Embryonic facial prominence (tissue), 1 donor: ENCODE results near the gene TBC1D8.

Source experiments
- DNase-seq: peaks from one replicate; pipeline ENCODE4 v3.0.0-alpha.2; 2016; ENCODE audit errors: extremely low spot score

TBC1D8 gene

DNA sequence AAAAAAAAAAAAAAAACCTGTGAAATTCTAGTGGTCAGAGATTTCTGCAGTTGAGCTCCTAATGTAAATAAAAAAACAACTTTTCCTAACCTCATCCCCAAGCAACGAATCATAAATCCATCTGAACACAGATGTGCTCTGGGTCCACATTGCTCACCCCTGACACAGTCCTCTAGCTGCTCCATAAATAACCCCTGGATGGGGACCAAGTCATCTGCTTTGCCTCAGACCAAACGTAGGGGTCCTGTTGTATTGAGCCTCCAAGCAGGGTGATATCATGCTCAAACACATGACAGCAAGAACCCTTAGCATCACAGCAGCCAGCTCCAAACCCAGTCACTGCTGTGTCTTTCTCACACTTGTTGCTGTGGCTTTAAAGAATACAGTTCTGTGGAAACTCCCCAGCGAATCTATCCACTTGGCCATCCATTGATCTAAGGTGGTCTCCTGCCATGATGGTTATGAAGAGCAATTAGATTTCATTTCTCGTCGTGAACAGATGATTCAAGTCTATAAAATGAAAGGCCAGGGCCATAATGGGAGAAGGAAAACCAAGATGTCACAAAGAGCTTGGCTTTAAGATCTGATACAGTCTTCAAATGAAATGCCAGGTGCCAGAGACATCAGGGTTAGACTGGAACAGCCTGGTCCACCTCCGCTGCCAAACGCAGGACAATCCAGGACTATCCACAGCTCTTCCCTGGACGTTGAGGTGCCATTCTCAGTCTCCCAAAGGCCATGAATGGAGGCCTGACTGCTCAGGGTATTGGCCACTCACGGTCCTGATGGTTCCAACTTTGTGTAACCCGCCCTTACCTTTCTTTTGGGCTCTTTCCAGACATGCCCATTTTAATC, 39.0 kb downstream of the TBC1D8 start:
- no peak for DNase-seq

DNA sequence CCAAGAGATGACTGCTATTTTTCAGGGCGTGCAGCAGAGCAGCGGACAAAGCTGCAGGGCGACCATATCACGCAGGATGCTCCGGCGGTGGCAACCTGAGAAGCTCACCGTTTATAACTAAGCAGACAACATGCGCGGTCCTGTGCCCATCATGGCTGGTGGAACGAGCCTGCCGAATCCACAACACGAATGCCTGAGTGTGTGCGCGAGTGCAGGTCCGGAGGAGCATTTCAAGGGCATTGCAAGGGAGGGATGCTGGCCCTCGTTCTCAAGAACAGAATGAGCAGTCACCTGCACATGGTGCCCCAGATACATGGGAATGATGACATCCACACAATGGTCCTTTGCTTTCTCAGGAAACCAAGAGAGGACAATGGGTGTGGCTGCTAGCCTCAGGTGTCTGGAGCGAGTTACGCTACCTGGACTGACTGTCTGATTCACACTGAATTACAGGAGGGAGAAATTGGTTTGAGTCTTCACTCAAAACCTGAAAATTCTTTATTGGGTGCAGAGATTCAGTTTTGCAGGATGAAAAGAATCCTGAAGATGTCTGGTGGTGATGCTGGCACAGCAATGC, 39.8 kb downstream of the TBC1D8 start:
- DNase-seq, result no peak

DNA sequence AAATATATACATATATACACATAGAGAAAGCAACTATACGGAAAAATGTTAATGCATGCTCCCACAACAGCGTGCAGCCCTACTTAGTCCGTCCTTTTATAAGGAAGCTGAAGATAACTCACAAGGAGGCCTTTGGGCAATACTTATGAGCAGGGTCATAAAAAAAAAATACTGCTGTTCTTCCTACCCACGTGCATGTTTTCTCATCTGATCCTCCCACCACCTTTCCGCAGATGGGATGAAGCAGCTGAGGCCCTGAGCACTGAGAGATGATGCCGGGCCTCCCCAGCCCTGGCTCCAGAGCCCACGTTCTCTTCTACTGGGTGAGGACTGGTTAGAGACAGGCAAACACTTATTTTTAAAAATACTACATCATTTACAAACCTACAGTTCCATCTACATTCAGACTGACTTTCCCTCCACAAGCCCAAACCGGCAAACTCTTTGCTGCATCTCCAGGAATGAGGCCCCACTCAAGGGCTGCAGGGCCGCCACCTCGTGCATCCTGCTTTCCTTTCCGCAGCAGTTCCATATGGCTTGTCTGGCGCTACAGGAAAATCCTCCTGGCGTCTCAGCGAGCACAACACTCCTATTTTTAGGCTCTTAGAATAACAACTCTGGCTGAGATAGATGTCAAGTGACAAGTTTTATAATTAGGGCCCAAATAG, 41.6 kb downstream of the TBC1D8 start:
- DNase-seq, result no peak

DNA sequence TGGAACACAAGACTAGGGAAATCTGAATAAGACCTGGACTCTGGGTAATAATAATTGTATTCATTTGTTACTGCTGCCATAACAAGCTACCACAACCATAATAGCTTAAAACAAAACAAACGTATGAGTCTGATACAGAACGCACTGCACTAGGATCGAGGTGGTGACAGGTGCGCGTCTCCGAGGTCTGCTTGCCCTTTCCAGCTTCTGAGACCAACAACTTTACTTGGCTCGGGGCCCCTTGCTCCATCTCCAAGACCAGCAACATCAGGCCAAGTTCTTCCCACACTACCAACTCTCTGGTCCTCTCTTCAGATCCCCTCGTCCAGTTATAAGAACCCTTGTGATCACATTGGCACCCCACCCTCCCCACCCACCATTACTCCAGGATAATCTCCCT, 42.8 kb downstream of the TBC1D8 start:
- no peak for DNase-seq

DNA sequence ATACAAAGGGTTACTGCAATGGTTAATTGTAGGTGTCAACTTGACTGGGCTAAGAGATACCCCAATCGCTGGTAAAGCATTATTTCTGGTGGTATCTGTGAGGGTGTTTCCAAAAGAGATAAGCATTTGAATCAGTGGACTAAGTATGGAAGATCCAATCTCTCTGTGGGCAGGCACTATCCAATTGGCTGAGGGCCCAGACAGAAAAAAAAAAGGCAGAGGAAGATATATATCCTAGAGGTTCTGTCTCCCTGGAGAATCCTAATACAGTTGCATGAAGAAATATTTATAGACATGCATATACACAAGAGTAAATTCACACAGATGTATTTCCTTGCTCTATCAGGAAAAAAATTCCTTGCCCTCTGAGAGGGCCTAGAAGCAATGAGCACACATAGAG, 43.9 kb downstream of the TBC1D8 start:
- no peak for DNase-seq

DNA sequence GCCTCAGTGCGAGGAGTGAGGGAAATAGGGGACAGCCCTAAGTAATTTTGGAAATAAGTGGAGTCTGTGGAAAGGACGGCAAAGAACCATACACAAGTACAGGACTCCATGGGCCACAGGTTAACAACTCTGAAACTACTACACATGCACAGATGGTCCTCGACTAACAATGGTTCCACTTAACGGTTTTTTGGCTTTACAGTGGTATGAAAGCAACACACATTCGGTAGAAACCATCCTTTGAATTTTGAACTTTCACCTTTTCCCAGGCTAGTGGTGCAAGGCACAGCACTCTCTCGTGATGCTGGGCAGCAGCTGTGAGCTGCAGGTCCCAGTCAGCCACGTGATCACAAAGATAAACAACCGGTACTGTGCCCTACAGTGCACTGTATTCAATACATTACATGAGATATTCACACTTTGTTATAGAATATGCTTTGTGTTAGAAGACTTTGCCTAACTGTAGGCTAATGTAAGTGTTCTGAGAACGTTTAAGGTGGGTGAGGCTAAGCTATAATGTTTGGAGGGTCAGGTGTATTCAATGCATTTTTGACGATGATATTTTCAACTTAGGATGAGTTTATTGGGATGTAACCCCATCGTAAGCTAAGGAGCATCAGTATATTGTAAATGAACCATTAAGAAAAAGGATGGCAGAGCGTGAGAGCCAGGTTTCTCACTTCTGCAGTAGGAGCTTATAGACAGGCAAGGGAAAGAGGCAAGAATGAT, 44.6 kb downstream of the TBC1D8 start:
- DNase-seq, result no peak

DNA sequence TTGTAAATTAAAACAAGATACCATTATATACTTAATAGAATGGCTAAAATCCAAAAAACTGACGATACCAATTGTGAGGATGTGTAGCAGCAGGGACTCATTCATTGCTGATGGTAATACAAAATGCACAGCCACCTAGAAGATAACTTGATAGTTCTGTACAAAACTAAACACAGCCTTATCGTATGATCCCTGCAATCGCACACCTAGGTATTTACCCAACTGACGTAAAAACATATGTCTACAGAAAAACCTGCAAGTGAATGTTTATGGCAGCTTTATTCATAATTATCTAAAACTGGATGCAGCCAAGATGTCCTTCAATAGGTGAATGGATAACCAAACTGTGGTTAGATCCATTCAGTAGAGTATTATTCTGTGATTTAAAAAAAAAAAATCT, 45.5 kb downstream of the TBC1D8 start:
- no peak for DNase-seq

DNA sequence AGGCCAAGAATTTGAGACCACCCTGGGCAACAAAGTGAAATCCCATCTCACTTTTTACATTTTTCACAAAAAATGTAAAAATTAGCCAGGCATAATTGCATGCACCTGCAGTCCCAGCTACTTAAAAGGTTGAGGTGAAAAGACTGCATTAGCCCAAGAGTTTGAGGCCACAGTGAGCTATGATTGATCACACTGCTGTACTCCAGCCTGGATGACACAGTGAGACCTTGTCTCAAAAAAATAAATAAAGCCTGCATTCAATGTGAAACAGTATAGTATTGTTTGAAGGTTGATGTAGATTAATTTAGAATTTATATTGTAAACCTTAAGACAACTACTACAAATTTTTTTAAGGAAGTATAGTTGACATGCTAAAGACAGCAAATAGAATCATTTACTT, 53.5 kb downstream of the TBC1D8 start:
- DNase-seq, result no peak

DNA sequence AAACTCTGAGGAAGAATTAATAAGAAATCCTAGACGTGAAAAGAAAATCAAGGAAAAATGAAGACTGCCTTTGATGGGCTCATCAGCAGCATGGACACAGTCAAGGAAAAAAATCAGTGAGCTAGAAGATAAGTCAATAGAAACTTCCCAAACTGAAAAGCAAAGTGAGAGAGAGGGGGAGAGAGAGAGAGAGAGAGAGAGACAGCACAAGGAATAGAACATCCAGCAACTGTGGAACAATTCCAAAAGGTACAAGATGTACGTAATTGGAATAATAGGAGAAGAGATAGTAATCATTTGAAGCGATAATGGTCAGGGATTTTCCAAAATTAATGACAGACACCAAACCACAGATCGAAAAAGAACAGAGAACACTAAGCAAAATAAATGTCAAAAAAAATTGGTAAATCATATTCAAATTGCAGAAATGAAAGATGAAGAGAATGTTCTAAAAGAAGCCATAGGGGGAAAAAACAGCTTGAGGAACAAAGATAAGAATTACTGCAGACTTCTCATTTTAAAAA, 54.5 kb downstream of the TBC1D8 start:
- no peak for DNase-seq

DNA sequence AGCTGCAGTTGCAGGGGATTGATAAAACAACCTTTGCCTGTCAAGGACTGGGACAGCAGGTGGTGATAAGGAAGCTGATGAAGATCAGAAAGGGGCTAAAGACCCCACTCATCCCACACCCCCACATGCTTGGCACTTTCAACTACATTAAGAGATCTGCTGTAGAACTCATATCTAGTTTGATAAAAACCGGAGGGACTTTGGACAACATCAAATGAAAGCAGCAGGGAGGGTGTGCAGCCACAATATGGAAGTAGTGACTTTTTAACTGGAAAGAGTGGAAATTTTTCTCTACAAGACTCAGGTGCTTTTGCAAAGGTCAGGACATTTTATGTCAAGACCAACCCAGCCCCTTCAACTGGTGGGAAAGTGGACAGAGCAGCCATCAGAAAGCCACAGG, 56.8 kb downstream of the TBC1D8 start:
- no peak for DNase-seq

DNA sequence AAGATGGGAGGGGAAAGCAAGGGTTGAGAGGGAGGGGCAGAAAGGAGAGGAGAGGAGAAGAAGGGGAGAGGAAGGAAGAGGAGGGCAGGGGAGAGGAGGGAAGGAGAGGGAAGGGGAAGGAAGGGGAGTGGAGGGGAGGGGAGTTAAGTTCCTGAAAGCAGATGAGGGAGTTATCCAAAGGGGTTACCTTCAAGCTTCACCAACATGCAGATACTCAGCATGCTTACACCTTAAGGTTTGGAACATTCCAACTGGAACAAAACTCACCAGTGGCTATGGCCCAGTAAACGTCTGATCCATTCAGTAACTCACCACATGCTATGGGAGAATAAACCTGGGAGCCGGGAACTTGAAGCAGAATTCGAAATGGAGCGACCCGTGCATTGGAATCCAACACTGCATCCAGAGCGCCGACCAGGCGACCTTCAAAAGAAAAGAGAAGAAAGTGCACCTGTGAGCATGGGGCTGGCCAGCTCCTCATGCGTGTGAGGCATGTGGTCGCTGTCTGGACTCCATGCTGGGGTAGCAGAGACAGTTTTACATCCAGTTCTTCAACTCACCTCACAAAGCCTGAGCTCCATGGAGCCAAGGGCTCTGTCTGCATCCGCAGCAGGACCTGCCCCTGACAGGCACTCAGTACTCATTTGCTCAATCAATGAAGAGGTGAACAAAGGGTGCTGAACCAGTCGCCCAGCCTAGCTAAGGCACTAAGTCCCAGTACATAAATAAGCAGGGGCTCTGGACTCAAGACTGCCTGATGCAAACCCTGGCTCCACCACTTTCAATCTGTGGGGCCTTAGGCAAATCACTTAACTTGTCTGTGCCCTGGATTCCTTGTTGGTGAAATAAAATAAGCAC, 61.0 kb downstream of the TBC1D8 start:
- DNase-seq, result no peak

DNA sequence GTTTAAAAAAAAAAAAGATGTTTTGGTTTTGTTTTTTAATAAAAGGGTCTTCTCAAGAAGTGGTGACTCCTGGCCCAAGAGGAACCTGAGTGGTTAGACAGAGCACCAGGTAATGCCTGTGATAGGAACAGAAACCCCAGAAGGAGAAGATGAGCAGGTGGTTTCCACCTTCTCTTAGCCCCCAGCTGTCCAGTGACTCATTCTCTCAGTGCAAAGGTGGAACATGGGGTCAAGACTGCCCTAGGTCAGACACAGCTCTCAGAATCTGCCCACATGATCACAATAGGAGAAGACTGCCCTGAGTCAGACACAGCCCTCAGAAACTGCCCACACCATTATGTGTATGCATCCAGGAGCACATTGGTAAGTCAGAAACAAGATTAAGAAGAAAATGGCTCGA, 61.8 kb downstream of the TBC1D8 start:
- no peak for DNase-seq

DNA sequence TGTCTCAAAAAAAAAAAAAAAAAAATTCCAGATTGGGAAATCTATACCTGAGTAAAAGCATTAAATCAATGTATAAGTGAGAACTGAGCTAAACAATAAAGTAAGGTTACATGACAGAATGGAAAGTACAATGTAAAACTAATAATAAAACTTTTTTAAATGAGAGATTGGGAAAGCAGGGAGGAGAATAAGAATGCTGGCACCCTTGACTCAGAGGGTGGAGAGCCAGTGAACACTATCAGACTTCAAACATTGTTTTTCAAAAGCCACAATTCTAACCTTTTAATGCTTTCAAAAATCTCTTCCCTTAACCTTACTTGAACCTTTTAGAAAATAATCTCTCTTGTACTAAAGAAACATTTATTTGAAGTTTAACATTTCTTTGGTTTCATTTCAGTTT, 63.5 kb downstream of the TBC1D8 start:
- DNase-seq, result no peak

DNA sequence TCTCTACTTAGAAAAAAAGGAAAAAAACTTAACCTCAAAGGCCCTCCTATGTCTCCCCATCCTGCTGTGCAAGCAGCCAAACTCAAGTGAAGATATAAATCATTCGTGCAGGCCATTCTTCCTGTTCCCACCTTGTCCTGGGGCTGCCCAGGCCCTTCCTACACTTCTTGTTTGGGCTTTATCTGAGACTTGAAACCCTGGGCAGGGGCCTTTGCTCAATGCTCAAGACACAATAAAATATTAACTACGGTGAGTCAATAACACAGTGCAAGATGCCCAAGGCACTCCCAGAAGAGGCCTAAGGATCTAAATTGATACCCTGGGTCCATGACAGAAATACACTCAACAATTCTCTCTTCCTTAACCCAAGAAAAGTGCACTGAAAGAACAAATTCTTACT, 67.6 kb downstream of the TBC1D8 start:
- DNase-seq, result no peak

DNA sequence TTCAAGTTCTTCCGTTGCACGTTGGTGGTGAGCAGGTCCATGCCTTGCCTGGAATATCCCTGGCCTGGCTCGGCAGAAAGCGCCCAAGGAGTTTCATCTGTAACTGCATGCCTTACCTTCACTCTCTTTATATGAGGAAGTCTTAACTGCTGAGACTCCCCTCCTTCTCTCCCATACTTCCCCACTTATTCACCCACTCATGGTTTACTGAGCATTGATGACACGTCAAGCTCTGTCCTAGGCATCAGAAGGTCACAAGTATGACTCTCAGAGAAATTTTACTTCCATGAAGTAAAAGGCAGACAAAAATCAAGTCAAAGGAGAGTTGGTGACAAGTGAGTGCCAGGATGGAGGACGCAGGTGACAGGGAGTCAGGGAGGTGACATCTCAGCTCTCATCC, 68.2 kb downstream of the TBC1D8 start:
- no peak for DNase-seq

DNA sequence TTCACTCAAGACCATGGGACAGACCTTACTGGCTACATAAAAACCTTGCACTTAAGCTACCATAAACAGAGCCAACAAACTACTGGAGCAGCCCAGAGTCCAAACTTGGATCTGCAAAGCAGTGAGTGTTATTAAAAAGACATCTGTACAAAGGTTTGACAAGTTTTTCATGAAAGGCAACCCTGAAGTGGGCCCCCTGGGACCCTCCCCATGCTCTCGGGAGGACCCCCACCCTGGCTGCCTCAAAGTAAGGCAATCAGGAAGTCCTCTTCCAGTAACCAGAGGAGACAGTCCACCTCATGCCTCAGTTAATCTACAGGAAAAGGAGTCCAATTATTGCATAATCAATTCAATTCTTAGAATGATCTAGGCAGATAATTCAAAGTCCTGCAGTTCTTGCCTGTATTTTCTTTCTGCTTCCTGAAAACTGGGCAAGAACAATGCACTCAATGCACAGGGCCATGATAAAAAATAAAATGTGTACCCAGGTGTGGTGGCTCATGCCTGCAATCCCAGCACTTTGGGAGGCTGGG, 69.7 kb downstream of the TBC1D8 start:
- DNase-seq, result no peak

DNA sequence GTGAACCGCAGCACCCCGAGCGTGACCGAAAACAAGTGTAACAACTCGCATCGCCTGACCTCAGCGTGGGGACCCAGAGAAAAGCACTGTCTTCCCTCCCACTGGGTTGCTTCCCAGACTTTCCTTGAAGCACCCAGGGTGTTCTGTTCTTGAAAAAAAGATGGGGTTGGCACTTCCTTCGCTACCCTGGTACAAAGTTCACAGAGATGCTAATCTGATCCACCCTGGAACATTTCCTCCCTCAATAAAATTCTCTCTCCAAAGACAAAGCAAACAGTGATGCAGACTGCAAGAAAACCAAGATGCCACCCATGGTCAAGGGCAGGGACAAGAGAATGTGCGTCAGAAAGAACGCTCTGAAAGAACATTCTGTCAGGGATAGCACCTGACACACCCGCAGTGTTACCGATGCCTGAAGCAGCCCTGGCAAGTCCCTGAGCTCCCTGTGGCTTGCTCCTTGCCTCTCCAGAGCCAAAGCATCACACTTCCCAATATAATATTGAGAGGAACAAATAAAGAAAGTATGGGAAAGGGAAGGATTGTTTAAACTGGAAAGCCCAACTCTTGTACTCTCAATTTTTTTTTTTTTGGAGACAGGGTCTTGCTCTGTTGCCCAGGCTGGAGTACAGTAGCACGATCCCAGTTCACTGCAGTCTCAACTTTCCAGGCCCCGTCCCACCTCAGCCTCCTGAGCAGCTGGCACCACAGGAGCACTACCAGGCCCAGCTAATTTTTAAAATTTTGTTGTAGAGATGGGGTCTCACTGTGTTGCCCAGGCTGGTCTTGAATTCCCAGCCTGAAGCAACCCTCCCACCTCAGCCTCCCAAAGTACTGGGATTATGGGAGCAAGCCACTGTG, 70.7 kb downstream of the TBC1D8 start:
- DNase-seq, result no peak

DNA sequence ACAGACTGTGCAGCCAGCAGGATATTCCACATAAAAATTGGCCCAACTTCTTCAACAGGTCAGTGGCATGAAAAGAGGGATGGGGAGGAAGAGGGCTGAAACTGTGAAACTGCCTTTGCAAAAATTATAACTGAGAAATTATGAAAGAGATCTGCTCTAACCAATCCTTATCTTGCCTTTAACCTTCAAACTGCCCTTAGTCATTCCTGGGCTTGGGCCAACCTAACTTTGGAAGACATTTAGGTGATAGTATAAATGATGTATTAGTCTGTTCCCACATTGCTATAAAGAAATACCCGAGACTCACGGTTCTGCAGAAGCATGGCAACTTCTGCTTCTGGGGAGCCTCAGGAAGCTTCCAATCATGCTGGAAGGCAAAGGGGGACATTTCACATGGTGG, 74.6 kb downstream of the TBC1D8 start:
- no peak for DNase-seq

DNA sequence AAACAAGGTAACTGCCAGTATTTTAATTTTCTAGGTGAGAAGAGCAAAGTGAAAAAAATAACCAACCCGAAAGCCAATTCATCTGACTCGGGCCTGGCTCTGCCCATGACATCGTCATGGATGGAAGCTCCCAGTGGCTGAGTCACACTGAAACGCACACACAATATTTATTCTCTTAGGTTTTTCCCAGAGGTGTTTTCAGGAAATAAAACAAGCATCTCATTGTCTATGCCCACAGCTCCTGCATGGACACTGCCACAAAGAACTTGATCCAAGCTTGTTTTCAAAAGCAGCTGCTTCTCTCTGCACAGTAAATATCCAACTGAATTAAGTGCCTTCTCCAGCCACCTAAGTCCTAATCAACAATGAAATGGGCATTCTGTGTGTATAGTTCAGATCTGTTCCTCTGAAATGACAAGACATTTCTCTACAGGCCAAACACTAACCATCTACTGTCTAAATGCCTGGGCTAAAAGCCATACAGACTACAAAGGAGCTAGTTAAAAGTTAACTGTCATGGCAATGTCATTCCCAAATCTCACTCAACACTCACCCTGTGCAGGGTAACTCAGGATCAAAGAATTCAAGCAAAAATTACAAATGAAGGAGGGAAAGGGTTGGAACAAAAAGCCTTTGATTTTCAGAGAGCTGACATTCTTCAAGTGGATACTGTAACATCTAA, 86.2 kb downstream of the TBC1D8 start:
- no peak for DNase-seq

DNA sequence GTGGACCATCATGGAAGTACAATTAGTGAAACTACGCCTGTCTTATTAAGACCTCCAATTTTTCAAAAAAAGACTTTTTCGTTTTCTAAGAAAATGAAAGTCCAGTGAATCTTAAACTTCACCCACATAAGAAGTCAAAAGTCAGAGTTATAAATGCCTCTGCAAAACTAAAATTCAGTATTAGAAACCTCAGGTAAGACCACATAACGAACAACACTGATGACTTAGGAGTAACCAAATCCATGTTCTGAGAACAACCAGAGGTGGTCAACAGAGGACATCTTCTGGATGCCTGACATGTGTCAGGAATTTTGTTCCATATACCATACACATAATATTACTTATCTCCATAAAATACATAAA, 86.7 kb downstream of the TBC1D8 start:
- DNase-seq, result no peak
